Measurements from ENCODE around the gene TULP4.
"Not testable (repeated sequence)": the region's sequence is repeated elsewhere in the genome, so short reads cannot be mapped to it uniquely, and the experiment has no call there.

Gene TULP4

DNA sequence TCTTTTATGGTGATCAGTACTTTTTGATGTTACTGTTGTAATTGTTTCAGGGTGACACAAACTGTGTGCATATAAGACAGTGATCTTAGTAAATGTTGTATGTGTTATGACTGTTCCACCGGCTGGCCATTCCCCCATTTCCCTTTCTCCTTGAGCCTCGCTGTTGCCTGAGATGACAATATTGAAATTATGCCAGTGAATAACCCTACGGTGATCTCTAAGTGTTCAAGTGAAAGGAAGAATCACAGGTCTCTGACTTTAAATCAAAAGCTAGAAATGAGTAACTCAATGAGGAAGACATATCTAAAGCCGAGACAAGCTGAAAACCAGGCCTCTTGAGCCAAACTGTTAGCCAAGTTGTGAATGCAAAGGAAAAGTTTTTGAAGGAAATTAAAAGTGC lies 32.3 kb downstream of the TULP4 start:
- no peak for ATAC-seq

DNA sequence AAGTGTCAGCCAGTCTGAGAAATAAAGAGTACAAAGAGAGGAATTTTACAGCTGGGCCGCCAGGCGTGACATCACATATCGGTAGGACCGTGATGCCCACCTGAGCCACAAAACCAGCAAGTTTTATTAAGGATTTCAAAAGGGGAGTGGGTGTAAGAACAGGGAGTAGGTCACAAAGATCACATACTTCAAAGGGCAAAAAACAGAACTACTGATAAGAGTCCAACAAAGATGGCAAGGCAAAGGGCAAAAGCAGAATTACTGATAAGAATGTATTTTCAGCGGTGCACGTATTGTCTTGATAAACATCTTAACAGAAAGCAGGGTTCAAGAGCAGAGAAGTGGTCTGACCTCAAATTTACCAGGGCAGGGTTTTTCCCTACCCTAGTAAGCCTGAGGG lies 33.2 kb downstream of the TULP4 start:
- not testable (repeated sequence) for ATAC-seq

More for the DNA sequence above, 32.3 kb downstream of the TULP4 start:
- TF ChIP-seq TCF4 (CRISPR knock-in tag; IDR thresholded peaks at IDR 0.05; ENCODE audit: borderline replicate concordance): no peak
- TF ChIP-seq, protein P1, sequence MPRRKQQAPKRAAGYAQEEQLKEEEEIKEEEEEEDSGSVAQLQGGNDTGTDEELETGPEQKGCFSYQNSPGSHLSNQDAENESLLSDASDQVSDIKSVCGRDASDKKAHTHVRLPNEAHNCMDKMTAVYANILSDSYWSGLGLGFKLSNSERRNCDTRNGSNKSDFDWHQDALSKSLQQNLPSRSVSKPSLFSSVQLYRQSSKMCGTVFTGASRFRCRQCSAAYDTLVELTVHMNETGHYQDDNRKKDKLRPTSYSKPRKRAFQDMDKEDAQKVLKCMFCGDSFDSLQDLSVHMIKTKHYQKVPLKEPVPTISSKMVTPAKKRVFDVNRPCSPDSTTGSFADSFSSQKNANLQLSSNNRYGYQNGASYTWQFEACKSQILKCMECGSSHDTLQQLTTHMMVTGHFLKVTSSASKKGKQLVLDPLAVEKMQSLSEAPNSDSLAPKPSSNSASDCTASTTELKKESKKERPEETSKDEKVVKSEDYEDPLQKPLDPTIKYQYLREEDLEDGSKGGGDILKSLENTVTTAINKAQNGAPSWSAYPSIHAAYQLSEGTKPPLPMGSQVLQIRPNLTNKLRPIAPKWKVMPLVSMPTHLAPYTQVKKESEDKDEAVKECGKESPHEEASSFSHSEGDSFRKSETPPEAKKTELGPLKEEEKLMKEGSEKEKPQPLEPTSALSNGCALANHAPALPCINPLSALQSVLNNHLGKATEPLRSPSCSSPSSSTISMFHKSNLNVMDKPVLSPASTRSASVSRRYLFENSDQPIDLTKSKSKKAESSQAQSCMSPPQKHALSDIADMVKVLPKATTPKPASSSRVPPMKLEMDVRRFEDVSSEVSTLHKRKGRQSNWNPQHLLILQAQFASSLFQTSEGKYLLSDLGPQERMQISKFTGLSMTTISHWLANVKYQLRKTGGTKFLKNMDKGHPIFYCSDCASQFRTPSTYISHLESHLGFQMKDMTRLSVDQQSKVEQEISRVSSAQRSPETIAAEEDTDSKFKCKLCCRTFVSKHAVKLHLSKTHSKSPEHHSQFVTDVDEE (CRISPR knock-in tag; IDR thresholded peaks at IDR 0.05): no peak
- no peak for TF ChIP-seq CSDC2 (CRISPR knock-in tag; IDR thresholded peaks at IDR 0.05)
- TF ChIP-seq OSR1 (CRISPR knock-in tag; IDR thresholded peaks at IDR 0.05): no peak
- no peak for TF ChIP-seq PPARA (CRISPR knock-in tag; IDR thresholded peaks at IDR 0.05; ENCODE audit: borderline replicate concordance)
- TF ChIP-seq RARB (CRISPR knock-in tag; IDR thresholded peaks at IDR 0.05): no peak
- TF ChIP-seq, protein P2, sequence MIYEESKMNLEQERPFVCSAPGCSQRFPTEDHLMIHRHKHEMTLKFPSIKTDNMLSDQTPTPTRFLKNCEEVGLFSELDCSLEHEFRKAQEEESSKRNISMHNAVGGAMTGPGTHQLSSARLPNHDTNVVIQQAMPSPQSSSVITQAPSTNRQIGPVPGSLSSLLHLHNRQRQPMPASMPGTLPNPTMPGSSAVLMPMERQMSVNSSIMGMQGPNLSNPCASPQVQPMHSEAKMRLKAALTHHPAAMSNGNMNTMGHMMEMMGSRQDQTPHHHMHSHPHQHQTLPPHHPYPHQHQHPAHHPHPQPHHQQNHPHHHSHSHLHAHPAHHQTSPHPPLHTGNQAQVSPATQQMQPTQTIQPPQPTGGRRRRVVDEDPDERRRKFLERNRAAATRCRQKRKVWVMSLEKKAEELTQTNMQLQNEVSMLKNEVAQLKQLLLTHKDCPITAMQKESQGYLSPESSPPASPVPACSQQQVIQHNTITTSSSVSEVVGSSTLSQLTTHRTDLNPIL (CRISPR knock-in tag; IDR thresholded peaks at IDR 0.05; ENCODE audit: low read depth): no peak
- TF ChIP-seq BACH2 (CRISPR knock-in tag; IDR thresholded peaks at IDR 0.05; ENCODE audit: borderline replicate concordance): no peak
- TF ChIP-seq ZNF8 (CRISPR knock-in tag; IDR thresholded peaks at IDR 0.05): no peak
- no peak for TF ChIP-seq ZNF565 (CRISPR knock-in tag; conservative IDR thresholded peaks at IDR 0.05; ENCODE audit: low read depth)
- TF ChIP-seq SNAI2 (CRISPR knock-in tag; IDR thresholded peaks at IDR 0.05): no peak
- no peak for TF ChIP-seq ZNF70 (CRISPR knock-in tag; IDR thresholded peaks at IDR 0.05)
- TF ChIP-seq ZFP30 (CRISPR knock-in tag; IDR thresholded peaks at IDR 0.05): no peak
- TF ChIP-seq, protein P3, sequence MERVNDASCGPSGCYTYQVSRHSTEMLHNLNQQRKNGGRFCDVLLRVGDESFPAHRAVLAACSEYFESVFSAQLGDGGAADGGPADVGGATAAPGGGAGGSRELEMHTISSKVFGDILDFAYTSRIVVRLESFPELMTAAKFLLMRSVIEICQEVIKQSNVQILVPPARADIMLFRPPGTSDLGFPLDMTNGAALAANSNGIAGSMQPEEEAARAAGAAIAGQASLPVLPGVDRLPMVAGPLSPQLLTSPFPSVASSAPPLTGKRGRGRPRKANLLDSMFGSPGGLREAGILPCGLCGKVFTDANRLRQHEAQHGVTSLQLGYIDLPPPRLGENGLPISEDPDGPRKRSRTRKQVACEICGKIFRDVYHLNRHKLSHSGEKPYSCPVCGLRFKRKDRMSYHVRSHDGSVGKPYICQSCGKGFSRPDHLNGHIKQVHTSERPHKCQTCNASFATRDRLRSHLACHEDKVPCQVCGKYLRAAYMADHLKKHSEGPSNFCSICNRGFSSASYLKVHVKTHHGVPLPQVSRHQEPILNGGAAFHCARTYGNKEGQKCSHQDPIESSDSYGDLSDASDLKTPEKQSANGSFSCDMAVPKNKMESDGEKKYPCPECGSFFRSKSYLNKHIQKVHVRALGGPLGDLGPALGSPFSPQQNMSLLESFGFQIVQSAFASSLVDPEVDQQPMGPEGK (CRISPR knock-in tag; IDR thresholded peaks at IDR 0.05; ENCODE audit: borderline replicate concordance): no peak
- no peak for TF ChIP-seq ISL1 (CRISPR knock-in tag; IDR thresholded peaks at IDR 0.05)
- no peak for TF ChIP-seq GLIS3 (CRISPR knock-in tag; IDR thresholded peaks at IDR 0.05)
- TF ChIP-seq ESRRG (CRISPR knock-in tag; IDR thresholded peaks at IDR 0.05): no peak
- TF ChIP-seq, protein P4, sequence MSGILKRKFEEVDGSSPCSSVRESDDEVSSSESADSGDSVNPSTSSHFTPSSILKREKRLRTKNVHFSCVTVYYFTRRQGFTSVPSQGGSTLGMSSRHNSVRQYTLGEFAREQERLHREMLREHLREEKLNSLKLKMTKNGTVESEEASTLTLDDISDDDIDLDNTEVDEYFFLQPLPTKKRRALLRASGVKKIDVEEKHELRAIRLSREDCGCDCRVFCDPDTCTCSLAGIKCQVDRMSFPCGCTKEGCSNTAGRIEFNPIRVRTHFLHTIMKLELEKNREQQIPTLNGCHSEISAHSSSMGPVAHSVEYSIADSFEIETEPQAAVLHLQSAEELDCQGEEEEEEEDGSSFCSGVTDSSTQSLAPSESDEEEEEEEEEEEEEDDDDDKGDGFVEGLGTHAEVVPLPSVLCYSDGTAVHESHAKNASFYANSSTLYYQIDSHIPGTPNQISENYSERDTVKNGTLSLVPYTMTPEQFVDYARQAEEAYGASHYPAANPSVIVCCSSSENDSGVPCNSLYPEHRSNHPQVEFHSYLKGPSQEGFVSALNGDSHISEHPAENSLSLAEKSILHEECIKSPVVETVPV (CRISPR knock-in tag; IDR thresholded peaks at IDR 0.05): no peak

DNA sequence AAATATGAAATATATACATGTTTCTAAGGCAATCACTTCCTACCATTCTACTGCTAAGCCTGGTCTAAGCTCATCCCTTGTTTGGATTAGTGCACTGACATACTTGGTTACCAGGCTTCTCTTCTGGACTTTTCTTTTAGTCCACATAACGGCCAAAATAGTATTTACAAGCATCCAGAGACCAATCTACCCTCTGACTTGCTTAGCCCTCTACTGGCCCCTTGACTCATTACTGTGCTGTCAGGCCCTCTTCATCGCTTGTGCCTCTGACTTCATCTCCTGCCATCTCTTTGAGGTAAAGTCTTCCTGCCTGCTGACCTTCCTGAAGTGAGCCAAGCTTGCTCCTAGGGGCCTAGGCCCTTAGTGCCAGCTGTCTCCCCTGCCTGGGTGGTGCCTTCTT lies 35.1 kb downstream of the TULP4 start:
- no peak for ATAC-seq
- TF ChIP-seq ISL1 (CRISPR knock-in tag; IDR thresholded peaks at IDR 0.05): no peak
- TF ChIP-seq, protein P3 (CRISPR knock-in tag; IDR thresholded peaks at IDR 0.05; ENCODE audit: borderline replicate concordance): no peak
- TF ChIP-seq CSDC2 (CRISPR knock-in tag; IDR thresholded peaks at IDR 0.05): no peak

DNA sequence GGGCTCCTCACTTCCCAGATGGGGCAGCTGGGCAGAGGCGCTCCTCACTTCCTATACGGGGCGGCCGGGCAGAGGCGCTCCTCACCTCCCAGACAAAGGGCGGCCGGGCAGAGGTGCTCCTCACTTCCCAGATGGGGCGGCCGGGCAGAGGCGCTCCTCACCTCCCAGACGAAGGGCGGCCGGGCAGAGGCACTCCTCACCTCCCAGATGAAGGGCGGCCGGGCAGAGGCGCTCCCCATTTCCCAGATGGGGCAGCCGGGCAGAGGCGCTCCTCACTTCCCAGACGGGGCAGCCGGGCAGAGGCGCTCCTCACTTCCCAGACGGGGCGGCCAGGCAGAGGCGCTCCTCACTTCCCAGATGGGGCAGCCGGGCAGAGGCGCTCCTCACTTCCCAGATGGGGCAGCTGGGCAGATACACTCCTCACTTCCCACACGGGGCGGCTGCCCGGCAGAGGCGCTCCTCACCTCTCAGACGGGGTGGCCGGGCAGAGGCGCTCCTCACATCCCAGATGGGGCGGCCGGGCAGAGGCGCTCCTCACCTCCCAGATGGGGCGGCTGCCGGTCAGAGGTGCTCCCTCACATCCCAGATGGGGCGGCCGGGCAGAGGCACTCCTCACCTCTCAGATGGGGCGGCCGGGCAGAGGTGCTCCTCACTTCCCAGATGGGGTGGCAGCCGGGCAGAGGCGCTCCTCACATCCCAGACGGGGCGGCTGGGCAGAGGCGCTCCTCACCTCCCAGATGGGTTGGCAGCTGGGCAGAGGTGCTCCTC lies 36.7 kb downstream of the TULP4 start:
- ATAC-seq: not testable (repeated sequence)

DNA sequence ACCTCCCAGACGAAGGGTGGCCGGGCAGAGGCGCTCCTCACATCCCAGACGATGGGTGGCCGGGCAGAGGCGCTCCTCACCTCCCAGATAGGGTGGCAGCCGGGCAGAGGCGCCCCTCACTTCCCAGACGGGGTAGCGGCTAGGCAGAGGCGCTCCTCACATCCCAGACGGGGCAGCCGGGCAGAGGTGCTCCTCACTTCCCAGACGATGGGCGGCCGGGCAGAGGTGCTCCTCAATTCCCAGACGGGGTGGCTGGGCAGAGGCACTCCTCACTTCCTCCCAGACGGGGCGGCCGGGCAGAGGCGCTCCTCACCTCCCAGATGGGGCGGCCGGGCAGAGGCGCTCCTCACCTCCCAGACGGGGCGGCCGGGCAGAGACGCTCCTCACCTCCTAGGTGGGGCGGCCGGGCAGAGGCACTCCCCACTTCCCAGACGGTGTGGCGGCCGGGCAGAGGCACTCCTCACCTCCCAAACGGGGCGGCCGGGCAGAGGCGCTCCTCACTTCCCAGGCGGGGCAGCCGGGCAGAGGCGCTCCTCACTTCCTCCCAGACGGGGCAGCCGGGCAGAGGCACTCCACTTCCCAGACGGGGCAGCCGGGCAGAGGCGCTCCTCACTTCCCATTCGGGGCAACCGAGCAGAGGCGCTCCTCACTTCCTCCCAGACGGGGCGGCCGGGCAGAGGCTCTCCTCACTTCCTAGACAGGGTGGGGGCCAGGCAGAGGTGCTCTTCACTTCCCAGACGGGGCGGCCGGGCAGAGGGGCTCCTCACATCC lies 37.4 kb downstream of the TULP4 start:
- not testable (repeated sequence) for ATAC-seq

DNA sequence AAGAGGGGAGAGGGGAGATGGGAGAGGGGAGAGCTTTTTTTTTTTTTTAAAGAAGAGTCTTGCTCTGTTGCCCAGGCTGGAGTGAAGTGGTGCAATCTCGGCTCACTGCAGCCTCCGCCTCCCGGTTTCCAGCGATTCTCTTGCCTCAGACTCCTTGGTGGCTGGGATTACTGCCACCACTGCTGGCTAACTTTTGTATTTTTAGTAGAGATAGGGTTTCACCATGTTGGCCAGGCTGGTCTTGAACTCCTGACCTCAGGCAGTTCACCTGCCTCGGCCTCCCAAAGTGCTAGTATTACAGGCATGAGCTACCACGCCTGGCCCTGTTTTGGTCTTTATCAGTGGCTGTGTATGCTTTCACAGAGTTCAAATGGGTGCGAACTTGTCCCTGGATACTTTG lies 38.5 kb downstream of the TULP4 start:
- ATAC-seq: not testable (repeated sequence)

All from SK-N-SH treated with all-trans-retinoic acid at 6 μM for 48 hours (cell line).